Esophagus squamous epithelium (tissue), 5 donors: ENCODE data around the gene SLC4A3. TPM values are rescaled to one million over a fixed set of nuclear protein-coding genes. Genes with fewer than 3 reads are reported as not detected.

Experiments
- DNase-seq: peaks from one replicate; lab custom pipeline; 2025; lab: John Stamatoyannopoulos, UW
- H3K27ac ChIP-seq, 4 donors: fragments of 200-600 bp; sonication (generic); one replicate each; pipeline ENCODE4 v1.5.1; 2016 to 2019; ENCODE audit warnings: mild to moderate bottlenecking in 1 of 4
- H3K27me3 ChIP-seq, 4 donors: fragments of 200-600 bp; sonication (generic); 1 replicate in 3 of 4; 2 replicates in 1 of 4; pipeline versions ENCODE4 v1.5.1 to v1.6.0; 2017 to 2021; ENCODE audit warnings: antibody characterized with exemption in 1 of 4
- H3K36me3 ChIP-seq, 3 donors: fragments of 200-600 bp; sonication (generic); one replicate each; pipeline ENCODE4 v1.5.1; 2016 to 2019
- H3K4me1 ChIP-seq, 3 donors: fragments of 200-600 bp; sonication (generic); one replicate each; pipeline ENCODE4 v1.5.1; 2017 to 2019
- H3K4me3 ChIP-seq, 4 donors: fragments of 200-600 bp; sonication (generic); 1 replicate in 3 of 4; 2 replicates in 1 of 4; pipeline ENCODE4 v1.5.1; 2016 to 2019; ENCODE audit warnings: mild to moderate bottlenecking in 2 of 4, moderate library complexity in 1 of 4
- H3K9me3 ChIP-seq, 3 donors: fragments of 200-600 bp; sonication (generic); one replicate each; pipeline ENCODE4 v1.5.1; 2016 to 2019
- POLR2A ChIP-seq, 4 donors: fragments of 450-650 bp; IDR thresholded peaks; one replicate each; pipeline ENCODE4 v1.6.1; 2017; ENCODE audit warnings: antibody characterized with exemption in 4 of 4, mild to moderate bottlenecking in 4 of 4, moderate library complexity in 3 of 4
- WGBS, 2 donors: methylation state at CpG; one replicate each; pipeline ENCODE4 v1.1.5; 2018; 5-methylcytosine and 5-hydroxymethylcytosine counted together
- intact Hi-C: fragments of 100-400 bp; cut with DNase I; formaldehyde crosslinking; loops from one replicate; pipeline ENCODE4 v1.15.0; 2022
- total RNA-seq, 4 donors: library from RNA; depleted of rRNA; stranded (reverse); fragments of >200 nt; gene quantifications; one replicate each; pipeline ENCODE4 v1.1.0, GENCODE V29; 2016
- TF ChIP-seq, protein P1 (sequence below), 6 experiments: fragments of 450-650 bp in 4 of 6; fragments of 200-600 bp in 2 of 6; sonication (generic) in 2 of 6; IDR thresholded peaks; one replicate each; pipeline ENCODE4 v1.5.1; 2016 to 2019; ENCODE audit warnings: antibody characterized with exemption in 6 of 6, mild to moderate bottlenecking in 4 of 6, moderate library complexity in 4 of 6
- donor health status: DM: yes; HTN: yes; CAD: no.

SLC4A3 gene
- total RNA-seq, 4 donors from 2014 or later: 1.1 to 4.0 (median 2.2) TPM

DNA sequence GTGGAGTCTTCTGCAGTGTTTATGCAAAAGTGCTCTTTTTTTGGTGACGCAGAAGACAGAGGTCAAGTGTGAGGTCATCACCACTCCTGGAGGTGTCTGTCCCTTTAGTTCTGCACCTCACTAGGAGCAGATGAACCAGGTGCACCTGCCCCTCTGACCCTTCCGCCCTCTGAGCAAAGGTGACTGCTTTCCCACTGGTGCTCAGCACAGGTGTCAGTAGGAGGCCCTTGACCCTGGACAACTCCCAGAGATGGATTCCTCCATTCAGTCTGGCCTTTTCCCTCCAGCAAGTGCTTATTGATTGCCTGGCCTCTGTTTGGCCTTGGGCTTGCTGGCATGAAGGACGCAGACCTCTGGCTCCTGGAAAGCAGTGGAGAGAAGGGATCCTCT is 8.7 kb upstream of the SLC4A3 start:
- TF ChIP-seq, protein P1, sequence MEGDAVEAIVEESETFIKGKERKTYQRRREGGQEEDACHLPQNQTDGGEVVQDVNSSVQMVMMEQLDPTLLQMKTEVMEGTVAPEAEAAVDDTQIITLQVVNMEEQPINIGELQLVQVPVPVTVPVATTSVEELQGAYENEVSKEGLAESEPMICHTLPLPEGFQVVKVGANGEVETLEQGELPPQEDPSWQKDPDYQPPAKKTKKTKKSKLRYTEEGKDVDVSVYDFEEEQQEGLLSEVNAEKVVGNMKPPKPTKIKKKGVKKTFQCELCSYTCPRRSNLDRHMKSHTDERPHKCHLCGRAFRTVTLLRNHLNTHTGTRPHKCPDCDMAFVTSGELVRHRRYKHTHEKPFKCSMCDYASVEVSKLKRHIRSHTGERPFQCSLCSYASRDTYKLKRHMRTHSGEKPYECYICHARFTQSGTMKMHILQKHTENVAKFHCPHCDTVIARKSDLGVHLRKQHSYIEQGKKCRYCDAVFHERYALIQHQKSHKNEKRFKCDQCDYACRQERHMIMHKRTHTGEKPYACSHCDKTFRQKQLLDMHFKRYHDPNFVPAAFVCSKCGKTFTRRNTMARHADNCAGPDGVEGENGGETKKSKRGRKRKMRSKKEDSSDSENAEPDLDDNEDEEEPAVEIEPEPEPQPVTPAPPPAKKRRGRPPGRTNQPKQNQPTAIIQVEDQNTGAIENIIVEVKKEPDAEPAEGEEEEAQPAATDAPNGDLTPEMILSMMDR (IDR thresholded peaks at IDR 0.05): no peak
- TF ChIP-seq POLR2A (IDR thresholded peaks at IDR 0.05): no peak
- 82 to 94% methylated on average over 2 of the region's 3 CpGs for WGBS, 2 donors
- no peaks in the 10 kb centered on the region for H3K27me3 ChIP-seq
- no peak overlapping the region for H3K4me3 ChIP-seq
- H3K4me1 ChIP-seq: no peaks in the 10 kb centered on the region
- H3K9me3 ChIP-seq: no peaks in the 10 kb centered on the region
- no peak overlapping the region for H3K27ac ChIP-seq
- peaks cover 5 to 31% (median 13%) of the 10 kb centered on the region in 3 donors for H3K36me3 ChIP-seq
- DNase-seq: no peak
- intact Hi-C loops: no loop called here

- TF ChIP-seq POLR2A (IDR thresholded peaks at IDR 0.05): no peak
- TF ChIP-seq, protein P1 (IDR thresholded peaks at IDR 0.05): no peak
- peaks cover 5 to 26% (median 13%) of the 10 kb centered on the region in 3 donors for H3K36me3 ChIP-seq
- no peak overlapping the region for H3K4me3 ChIP-seq
- no peaks in the 10 kb centered on the region for H3K27me3 ChIP-seq
- intact Hi-C loops: no loop called here
- 64 to 69% methylated on average over 4 of the region's 4 CpGs for WGBS, 2 donors
- no peaks in the 10 kb centered on the region for H3K4me1 ChIP-seq
- H3K9me3 ChIP-seq: no peaks in the 10 kb centered on the region
- no peak for DNase-seq
- no peak overlapping the region for H3K27ac ChIP-seq
Observed at GRCh38 chr2:219619235-219619634, 8.2 kb upstream of the SLC4A3 start.

GRCh38 chr2:219620546-219620945 is 6.9 kb upstream of the SLC4A3 start:
- no peak overlapping the region for H3K27ac ChIP-seq
- H3K4me3 ChIP-seq: no peak overlapping the region
- H3K4me1 ChIP-seq: no peaks in the 10 kb centered on the region
- intact Hi-C loops: no loop called here
- no peaks in the 10 kb centered on the region for H3K9me3 ChIP-seq
- peaks cover 0 to 13% (median 3%) of the 10 kb centered on the region in 3 donors for H3K36me3 ChIP-seq
- no peak for DNase-seq
- TF ChIP-seq, protein P1 (IDR thresholded peaks at IDR 0.05): no peak
- TF ChIP-seq POLR2A (IDR thresholded peaks at IDR 0.05): no peak
- no peaks in the 10 kb centered on the region for H3K27me3 ChIP-seq
- 75 to 78% methylated on average over 6 of the region's 6 CpGs for WGBS, 2 donors

DNA sequence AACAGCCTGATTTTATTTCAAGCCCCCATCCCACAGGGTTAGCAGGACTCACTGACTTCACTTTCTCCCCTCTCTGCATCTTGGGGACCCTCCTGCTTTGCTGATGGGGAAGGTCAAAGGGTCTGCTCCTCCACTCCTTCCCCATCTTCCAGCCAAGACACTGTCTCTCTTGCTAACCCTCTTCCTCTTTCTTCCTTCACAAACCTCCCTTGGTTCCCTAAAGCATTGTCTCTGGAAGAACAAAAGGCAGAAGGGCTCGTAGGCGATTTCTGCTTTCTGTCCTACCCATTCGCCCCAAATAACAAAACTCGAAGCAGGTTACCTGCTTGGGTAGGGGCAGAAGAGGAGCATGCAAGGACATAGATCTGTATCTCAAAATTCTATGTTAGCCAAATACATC is 5.5 kb upstream of the SLC4A3 start:
- intact Hi-C loops: no loop called here
- Histone ChIP-seq H3K4me3 (no peak overlapping the region), H3K27me3 (peaks cover 0 to 8% (median 0%) of the 10 kb centered on the region in 4 donors), H3K4me1 (peaks cover 0 to 2% (median 0%) of the 10 kb centered on the region in 3 donors), H3K27ac (no peak overlapping the region), H3K36me3 (no peaks in the 10 kb centered on the region), H3K9me3 (no peaks in the 10 kb centered on the region)
- no peak for DNase-seq
- no peak for TF ChIP-seq POLR2A (IDR thresholded peaks at IDR 0.05)
- TF ChIP-seq, protein P1 (IDR thresholded peaks at IDR 0.05): no peak
- 60 to 68% methylated on average over 3 to 4 of the region's 4 CpGs for WGBS, 2 donors

DNA sequence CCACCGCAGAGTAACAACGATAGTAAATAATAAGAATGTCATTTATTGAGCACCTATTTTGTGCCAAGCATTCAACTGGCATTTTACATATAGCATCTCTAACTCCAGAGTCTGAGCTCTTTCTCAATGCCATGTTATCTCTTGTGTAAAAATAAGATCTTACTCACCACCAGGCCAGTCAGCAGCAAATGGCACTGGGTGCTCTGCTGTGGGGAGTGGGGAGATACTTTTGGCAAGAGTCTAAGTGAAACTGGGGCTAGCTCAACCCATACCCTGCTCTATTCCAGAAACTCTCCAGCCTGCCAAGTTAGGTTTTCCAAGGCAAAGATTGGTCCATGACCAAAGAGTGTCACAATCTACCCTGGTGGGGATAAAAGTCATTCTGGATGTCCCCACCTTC is 5.0 kb upstream of the SLC4A3 start:
- WGBS, 2 donors: 95% methylated on average over 2 of the region's 2 CpGs
- intact Hi-C loops: no loop called here
- no peak overlapping the region for H3K4me3 ChIP-seq
- H3K27ac ChIP-seq: no peak overlapping the region
- no peak for DNase-seq
- TF ChIP-seq, protein P1 (IDR thresholded peaks at IDR 0.05): no peak
- no peak for TF ChIP-seq POLR2A (IDR thresholded peaks at IDR 0.05)
- H3K27me3 ChIP-seq: peaks cover 0 to 13% (median 0%) of the 10 kb centered on the region in 4 donors
- H3K36me3 ChIP-seq: no peaks in the 10 kb centered on the region
- H3K4me1 ChIP-seq: peaks cover 0 to 5% (median 4%) of the 10 kb centered on the region in 3 donors
- no peaks in the 10 kb centered on the region for H3K9me3 ChIP-seq
